ENCODE data around the gene ERBB4.

ERBB4 gene

DNA sequence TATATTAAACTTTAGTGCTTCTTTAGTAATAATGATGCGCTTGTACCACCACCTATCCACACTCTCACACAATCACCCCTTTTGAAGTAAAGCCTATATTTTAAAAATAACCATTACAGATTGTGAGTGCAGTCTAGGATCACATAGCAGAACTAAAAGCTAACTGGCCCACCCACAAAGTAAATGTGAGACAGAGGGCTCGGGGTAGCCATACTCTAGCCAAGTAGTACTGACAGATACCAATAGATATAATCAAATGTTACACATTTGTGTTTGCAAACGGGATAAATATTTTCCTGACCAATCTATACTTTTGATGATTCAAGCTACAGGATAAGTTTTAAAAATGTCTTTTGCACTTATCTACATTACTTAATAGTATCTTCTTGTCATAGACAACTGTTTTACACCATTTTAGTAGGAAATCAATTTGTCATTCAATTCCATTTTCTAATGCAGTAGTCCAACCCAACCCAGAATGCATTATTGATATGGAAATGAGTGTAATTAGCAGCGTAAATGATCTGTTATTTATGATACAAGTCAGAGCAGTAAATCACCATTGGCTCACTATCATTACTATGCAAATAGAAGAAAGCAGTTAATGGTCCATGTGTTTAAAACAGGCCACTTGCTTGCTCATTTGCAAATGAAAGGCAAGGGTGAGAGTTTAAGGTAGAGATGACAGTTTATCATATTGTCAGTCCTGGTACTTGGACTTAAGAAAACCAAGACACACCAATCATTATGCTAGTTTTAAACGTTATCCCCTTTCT lies 111.8 kb downstream of the ERBB4 start:
- DNase-seq = peak; percentile 5

DNA sequence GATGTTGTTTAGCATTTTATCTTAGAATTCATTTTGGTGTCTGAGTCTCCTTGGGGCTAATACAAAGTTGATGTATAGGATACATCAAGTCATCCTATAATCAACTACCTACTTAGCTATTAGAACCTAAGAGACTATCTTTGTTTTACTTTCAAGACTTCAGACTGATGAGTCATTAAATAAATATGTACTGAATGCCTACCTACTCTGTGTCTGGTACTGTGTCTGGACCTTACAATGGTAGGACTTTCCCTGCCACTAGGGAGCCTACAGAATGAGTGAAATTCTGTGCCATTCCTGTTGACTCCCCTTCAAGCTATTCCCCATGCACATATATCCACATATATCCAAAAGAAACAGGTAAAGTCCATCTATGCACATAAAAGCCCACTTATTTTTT lies 114.5 kb downstream of the ERBB4 start:
- no peak for DNase-seq

DNA sequence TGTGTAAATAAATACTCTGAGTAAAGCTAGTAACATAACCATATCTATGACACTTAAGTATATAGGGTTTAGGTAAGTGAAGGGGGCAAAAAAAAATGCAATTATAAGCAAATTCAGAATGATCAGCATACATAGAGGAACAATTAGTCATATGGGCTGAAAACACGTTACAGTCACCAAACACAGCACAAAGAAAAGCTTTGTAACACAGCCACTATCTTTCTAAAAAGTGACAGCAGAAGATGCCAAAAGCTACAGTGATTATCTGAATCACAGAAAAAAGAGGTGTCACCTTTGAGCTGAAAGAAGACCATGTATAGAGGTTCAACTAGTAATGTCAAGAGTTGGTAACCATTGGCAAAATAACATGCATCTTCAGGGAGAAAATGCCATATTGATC lies 115.5 kb downstream of the ERBB4 start:
- DNase-seq = no peak

DNA sequence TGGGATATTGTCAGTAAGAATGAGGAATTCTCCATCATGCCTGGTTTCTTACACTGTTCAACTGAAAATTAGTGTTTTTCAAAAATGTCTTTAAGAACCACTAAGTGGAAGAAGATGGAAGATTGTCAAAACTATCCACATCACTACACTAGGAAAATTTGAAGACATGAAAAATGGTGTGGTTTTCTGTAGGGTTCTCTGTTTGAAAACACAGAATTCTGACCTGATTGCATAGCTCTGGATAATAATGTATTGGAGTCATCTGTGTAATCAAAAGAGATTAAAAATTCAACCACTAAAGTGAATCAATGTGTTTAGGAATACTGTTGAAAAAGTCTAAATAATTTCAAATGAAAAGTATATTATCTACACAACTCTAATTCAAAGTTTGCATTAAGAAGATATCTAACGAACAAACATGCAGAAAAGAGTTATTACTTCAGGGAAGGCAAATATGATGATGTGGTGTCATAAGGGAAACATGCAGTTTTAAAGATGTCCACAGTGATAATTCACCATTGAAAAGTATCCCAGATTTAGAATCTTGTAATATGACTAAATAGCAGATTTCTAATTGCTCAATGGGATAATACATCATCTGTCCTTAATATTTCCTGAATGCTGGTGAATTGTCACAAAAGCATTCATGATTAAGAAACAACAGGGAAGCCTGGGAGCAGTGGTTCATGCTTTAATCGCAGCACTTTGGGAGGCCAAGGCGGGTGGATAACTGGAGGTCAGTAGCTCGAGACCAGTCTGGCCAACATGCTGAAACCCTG lies 116.9 kb downstream of the ERBB4 start:
- DNase-seq = no peak

DNA sequence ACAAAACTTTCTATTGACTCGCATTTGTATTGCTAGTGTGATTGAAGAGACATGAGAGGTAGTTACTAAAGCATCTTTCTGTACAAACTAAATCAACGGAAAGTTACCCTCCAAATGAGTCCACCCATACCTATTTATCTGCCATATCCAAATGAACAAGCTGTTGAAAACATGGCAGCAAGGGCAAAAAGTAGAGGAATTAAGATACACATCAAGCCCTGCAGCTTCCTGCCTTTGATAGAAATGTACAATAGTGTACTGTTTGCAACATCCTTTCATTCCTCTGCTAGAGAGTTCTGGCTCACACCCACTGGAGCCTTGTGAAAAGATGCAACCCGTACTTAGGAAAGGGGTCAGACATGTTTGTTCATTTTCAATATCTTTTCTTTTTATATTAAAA lies 122.5 kb downstream of the ERBB4 start:
- DNase-seq = no peak

DNA sequence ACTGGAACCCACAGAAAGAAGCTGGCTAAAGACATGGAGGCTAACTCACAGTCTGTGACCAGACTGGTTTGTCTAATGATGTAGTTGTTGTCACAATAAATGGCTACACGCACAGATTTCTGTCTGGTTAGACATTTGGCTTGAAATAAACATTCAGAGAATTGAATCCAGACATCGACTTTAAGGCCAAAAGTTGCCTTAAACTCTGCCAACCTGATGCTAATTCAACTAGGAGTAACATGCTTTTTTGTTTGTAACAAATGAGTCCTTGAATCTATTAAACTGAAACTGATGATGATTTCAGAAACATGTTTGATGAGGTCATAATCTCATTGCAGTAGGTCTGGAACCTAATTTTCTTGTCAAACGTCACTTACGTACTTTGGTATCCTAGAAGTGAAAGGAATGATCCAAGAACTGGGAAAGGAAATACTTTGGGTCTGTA lies 123.8 kb downstream of the ERBB4 start:
- no peak for DNase-seq

DNA sequence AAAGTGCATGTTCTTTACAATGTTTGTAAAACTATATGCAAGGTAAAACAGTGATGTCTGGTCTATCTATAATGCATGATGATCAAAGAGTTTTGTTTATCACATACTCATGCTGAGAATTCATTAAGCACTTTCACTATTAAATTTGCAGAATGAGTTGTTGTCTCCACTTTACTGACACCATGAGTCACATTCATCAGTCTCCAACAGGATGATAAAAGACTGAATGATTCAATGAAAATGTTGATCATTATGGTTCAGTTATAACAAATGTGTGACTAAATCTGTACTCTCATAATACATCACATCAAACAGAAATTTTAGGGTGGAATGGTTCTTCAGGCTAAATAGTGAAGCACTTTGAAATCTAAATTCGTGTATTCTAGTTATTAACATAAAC lies 129.0 kb downstream of the ERBB4 start:
- DNase-seq = no peak

DNA sequence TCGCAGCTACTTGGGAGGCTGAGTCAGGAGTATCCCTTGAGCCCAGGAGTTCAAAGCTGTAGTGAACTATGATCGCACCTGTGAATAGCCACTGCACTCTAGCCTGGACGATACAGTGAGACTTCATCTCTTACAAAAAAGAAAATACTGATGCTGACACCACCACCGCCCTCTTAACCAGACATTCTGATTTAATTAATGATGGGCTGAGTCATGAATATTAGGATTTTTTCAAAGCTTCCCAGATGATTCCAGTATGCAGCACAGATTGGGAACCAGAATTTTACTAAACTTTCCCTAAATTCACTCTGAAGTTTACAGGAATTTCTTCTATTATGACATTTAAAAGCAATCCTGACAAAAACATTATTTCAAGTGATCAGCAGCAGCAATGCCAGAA lies 130.1 kb downstream of the ERBB4 start:
- no peak for DNase-seq

DNA sequence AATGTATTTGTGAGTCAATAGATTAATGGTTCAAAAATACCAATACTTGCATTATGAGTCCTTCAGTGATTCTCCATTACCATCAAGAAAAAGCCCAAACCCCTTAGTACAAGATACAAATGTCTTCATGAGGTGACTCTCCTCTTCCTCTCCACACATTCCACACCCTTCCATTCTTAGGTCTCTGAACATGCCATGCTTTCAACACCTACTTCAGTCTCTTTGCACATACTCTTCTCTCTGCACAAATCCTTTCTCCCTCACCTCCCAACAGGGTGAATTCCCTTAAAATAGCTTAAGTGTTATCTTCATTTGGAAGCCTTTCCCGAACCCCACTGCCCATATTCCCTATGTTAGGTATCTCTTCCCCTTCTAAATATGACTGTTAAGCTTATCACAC lies 131.9 kb downstream of the ERBB4 start:
- DNase-seq = no peak

DNA sequence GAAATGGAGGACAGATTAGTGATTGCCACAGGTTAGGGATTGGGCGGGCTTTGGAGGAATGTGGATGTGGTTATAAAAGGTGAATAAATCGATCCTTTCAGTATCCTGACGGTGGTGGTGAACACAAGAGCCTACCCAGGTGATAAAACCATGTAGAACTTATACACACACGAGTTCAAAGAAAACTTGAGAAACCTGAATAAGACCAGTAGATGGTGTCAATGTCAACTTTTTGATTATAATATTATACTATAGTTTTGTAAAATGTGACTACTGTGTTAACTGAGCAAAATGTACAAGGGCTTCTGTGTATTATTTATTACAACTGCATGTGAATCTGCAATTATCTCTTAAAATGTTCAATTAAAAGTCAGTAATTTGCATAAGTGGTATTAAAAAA lies 136.3 kb downstream of the ERBB4 start:
- no peak for DNase-seq

DNA sequence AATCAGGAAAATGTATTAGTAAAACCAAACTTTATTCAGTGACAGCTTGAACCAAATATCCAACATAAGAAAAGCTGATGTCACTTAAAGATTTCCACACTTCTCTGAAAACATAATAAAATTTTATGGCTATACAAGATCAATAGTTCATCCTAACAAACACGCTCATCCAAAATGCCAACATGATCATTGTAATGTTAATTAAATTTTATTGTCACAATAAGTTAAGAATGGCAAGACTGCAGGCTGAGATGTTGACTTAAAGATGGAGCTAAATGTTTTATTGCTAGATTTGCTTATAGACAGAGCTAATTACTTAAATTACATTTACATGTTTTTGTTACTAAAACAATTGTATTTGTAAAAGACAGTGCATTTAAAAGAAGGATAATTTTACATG lies 140.3 kb downstream of the ERBB4 start:
- no peak for DNase-seq

DNA sequence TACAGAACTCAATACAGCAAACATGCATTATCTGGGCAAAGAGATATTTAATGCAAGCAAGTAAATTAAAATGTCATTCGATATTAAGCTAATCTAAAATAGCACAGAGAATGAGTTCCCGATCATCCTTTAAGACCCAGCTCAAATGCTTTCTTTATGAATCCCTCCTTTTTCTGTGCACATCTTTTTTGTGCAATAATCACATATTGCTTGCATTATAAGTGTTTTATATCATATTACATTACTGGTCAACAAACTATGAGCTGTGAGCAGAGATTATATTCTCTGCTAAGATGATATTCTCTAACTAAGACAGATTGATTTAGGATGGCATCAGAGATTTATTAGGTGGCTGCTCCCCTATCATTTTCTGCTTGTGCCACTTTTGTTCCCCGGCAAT lies 146.1 kb downstream of the ERBB4 start:
- no peak for DNase-seq

DNA sequence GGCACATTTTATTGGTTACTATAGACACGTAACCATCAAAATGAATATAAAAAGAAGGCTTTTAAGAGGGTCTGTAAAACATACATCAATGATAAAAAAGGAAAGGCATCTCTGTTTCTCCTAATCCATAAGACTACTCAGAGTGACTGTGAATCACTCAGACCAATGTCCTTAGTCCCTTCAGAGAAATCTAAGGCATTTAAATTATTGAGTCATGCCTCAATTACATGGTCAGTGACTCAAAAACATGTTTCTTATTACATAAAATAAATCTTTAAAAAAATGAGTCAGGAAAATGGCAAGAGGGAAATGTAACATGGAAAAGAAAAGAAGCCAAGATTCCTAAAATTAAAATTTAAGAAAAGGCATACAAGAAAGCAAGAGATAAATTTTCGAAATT lies 146.6 kb downstream of the ERBB4 start:
- no peak for DNase-seq

DNA sequence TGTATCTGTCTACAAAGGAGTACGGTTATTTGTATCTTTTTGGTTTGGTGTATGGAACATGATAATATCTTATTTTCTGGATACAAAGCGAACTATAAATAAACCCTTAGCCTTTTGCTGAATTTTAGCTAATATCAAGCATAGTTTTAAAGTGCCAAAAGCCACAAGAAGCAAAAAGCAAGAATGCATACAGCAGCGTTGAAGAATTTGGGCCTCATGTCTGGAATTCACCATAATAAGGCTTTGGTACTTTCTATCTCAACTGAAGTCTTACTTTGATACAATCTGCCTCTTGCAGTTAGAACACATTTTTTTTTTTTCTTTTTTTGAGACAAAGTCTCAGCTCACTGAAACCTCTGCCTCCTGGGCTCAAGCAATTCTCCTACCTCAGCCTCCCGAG lies 151.5 kb downstream of the ERBB4 start:
- DNase-seq = no peak

DNA sequence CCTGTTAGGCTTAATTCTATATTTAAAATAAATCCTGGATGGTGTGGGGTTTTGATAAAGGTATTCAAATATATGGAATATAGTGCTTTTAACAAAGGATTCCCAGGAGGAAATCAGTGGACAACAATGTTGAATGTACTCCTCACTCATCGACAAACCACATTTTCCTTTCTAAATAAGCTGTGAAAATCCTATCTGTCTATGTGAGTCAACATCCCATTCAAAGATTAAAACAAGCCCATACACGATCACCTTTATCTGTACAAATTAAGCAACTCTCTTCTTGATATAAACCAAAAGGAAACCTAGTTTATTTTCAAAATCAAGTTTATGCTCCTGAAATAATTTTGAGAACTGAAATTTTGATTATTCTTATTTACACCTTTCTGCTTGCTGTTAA lies 153.4 kb downstream of the ERBB4 start:
- DNase-seq = no peak

DNA sequence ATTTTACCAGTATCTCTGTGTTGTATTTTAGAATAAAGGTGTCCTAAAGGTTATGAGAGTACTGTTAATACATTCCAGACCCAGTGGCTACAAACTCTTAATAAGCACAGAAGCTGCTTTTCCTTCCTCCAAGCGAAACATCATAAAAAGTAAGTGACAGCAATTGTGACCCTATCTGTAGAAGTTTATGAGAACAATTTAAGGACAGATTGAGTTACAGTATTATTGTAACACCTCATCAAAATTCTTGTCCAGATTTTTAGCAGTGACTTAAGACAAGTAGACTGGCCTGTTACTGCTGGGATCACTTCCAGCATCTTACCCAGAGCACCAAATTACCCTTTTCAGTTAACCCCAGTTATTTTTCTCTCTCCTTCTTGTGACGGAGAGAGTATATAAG lies 154.6 kb downstream of the ERBB4 start:
- no peak for DNase-seq

DNA sequence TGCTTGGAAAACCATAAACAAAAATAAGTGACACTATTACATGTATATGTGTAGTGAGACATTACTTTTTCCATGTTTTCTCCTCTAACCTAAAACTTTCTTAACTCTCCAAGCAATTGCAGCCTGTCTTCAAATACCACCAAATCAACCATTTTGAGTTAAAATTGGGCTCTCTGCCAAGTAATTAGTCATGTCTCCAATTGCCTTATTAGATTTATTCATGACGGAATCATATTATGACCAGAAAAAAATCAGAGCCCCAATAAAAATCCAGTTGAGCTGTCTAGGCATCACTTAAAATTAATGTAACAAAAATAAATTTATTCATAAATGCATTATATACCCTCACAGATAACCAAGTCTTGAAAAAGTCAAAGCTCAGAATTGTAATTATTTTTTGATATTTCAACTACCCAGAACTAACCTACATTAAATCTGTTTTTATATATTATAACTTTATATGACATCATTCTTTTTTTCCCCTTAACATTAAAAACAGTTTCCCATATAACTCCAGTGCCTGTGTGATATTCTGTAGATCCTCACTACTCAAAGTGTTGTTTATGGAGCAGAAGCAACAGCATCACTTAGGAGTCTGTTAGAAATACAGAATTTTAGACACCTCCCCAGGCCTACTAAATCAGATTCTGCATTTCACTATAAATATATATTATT lies 157.0 kb downstream of the ERBB4 start:
- no peak for DNase-seq

DNA sequence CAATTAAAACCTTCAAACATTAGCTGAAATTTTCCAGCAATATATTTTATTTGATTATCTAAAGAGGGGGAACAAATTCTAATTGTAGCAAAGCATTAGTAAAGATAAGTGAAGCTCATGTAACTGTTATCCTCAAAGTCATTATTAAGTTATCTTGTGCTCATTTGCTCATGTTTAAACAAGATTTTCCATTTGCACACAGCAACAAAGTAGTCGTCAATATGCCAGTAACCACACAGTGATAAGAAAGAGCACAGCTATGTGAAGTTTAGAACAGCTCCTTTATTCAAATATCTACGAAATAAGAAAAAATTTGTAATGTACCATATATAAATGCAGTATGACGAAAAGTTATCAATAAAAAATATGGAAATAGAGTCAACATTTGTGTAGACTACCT lies 159.5 kb downstream of the ERBB4 start:
- DNase-seq = no peak

DNA sequence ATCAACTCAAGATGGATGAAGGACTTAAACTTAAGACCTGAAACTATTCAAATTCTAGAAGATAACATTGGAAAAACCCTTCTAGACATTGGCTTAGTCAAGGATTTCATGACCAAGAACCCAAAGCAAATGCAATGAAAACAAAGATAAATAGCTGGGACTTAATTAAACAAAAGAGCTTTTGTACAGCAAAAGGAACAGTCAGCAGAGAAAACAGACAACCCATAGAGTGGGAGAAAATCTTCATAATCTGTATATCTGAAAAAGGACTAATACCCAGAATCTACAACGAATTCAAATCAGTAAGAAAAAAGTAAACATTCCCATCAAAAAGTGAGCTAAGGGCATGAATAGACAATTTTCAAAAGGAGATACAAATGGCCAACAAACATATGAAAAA lies 171.2 kb downstream of the ERBB4 start:
- DNase-seq = no peak

DNA sequence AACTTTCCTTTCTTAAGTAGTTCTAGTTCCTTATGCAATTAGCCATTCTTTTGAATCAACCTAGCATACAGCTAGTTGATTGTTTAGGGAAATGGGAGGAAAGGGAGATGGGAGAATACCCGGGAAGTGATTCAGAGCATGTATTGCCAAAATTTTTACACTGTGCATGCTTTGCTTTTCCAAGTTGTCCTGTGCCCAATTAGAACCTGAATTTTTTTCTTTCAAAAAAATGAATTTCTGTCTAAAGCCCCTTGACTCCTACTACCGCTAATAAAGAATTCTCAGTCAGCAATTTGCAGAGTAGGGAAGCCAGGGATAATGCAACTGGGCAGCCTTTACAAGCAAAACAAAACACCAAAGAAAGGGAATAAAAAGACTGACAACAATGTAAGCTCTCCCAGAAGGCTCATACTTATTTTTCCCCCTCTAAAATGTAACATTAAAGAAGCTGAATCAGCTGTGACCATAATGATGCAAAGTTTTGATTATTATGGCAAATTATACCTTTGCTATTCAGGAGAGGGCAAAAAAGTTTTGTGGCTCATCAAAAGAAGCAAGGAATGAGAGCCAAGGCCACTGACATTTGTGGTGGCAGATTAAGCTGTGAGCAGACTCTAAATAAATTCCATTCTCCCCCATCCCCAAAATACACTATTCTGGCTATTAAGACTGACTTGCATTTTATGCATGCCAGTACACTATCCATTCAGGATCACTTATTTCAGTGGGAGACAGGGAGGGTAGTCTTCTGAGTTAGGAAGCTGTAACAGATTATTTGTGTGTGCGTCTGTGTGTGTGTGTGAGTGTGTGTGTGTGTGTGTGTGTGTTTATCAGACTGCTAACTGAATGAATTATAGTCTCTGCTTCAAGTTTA lies 174.3 kb downstream of the ERBB4 start:
- DNase-seq = no peak

DNA sequence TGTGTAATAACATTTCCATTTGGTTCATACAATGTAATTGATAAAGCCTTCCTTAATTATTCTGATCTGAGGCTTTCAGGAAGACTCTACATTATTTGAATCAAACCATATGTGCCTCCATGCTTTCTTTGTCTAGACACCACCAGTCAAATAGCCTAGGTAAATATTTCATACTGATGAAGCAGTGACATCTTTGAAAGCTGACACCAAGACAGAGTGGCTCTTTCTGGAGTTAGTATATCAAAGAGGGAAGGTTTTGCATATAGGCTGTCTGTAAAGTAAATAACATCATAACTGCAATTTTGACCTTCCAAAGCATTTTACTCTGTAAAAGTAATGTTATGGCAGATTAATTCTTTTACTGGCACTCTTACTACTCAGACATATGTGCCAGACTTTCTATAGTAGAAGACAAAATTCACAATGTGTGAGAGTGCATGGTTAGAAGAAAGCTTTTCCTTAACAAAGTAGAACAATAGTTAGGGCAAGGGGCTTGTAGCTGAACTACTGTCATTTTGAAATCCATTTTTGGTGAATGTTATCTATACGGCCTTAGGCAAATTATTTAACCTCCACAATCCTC lies 177.3 kb downstream of the ERBB4 start:
- DNase-seq = peak; percentile 68

DNA sequence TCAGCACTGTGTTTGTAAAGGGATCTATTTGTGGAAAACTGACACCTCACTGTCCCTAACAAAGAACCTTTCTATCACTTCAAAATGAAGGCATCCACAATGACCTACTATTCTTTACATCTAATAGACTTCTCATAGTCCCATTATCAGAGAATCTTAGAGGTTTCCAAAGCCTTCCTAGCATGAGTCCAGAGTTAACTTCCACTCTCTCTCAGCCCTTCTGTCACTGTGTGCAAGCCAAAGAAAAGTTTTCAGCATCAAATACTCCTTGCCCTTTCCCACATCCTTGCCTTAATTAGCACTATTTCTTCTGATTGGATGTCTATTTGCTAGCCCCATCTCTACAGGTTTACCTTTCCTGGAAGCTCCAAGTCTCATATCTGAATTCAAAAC lies 178.5 kb downstream of the ERBB4 start:
- peak; percentile 12 for DNase-seq

Measured in NCI-H146 (cell line).